Activated gamma-delta T cell treated with Interleukin-2 at 50 U/mL for 16 hours (primary cell): ENCODE data around the gene BTLA.
"Not testable (repeated sequence)": the region's sequence is repeated elsewhere in the genome, so short reads cannot be mapped to it uniquely, and the experiment has no call there.

Experiments
- DNase-seq: peaks from one replicate; pipeline ENCODE4 v3.0.0-alpha.2; 2020

Gene BTLA, protein sequence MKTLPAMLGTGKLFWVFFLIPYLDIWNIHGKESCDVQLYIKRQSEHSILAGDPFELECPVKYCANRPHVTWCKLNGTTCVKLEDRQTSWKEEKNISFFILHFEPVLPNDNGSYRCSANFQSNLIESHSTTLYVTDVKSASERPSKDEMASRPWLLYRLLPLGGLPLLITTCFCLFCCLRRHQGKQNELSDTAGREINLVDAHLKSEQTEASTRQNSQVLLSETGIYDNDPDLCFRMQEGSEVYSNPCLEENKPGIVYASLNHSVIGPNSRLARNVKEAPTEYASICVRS

DNA sequence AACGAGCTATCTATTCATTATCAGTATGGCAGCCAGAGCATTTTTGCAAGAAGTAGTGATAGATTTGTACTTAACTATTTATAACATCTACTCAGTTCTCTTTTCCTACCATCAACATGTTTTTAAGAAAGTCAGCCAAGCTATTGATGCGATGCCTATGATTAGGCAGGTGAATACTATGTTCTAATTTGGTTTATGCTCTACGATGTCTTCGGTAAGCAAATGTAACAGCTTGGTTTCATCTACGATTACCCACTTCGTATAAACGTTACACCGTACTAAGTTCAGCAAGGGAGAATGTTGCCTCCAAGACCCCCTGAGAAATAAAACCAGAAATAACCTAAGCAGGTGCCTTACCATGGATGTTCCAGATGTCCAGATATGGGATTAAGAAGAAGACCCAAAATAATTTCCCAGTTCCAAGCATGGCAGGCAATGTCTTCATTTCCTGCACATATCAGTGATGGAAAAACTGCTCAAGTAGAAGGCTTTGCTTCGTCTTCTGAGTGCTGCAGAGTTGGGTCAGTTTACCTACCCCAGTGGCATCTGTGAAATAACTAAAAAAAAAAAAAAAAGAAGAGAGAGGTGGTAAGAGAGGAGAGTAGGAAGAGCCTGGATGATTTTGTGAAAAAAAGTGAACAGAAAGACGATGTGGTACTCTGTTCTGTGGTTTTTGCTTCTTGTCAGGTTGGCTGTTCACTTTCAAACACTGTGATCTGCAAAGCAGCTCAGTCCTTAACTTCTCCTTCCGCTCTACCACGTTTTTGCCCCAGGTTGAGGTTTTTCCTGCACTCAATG is at the start of gene BTLA:
Gene BTLA, minus strand, starts transcription at position 559 of the 798 bp plus-strand sequence. Its CDS starts 114 bp downstream, at position 445.
- peak; percentile 12 for DNase-seq

DNA sequence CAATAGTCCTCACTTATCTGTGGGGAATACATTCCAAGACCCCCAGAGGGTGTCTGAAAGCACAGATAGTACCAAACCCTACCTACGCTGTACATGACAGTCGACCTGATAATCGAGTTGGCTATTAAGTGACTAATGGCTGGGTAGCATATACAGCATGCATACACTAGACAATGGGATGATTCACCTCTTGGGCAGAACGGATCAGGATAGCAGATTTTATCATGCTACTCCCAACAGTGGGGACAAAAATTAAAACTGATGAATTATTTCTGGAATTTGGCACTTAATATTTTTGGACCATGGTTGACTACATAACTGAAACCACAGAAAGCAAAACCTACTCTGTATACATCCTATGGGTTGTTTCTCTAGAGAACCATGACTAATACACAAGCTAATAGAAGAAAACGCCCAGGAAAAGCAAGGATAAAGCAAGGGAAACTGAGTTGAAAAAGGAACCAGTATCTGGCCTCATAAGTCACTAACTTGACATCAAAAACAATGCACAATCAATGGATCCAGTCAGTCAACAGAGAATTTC is 47.0 kb upstream of the BTLA start:
- DNase-seq = no peak

DNA sequence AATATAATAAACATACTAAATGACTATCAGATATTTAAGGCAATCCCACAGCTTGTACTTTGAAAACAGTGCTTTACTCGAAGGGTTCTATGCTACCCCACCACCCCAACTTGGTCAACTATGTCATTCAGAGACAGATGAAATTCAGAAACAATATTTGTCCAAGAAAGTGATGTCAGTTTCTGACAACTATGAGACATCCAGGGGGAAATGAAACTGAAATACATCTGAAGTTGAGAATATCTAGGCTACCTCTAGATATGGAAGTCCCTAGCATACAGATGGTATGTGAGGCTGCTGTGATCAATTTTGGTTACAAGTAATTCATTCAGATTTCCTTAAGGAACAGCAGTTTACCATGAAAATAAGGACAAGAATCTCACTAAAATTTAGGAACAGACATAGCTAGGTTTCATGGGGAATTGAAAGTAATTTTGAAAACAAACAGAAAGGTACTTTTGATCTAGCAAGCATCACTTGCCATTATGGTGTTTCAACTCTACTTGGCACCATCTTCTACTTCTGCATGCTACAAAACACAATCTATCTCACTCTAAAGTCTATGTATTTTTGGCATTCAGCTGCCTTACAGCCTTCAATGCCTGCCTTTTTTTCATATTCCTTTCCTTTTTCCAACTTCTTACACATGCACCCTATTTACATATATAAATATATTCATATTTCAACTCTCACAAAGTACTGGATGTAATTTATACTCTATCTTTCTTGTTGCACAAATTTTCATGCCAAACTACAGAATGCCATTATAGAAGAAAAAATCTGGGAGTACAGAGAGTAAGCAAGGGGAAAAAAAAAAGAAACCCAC is 40.8 kb upstream of the BTLA start:
- DNase-seq = no peak

DNA sequence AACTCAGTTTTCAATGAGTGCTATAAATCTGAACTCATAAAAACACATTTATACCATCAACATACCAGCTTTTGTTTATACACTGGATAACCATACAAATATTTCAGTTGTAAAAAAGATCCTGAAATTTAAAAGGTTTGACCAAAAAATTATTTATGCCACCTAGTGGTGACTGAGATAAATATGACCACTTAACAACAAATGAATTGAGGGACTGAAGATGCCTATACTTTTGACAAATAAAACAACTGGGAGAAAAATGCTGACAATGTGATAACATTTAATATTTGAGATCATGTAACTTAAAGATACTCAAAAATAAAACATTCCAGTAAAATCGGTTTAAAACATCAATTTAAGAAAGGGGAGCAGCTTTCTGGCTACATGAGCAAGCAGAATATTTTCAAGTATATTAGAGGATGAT is 32.1 kb upstream of the BTLA start:
- DNase-seq = no peak

DNA sequence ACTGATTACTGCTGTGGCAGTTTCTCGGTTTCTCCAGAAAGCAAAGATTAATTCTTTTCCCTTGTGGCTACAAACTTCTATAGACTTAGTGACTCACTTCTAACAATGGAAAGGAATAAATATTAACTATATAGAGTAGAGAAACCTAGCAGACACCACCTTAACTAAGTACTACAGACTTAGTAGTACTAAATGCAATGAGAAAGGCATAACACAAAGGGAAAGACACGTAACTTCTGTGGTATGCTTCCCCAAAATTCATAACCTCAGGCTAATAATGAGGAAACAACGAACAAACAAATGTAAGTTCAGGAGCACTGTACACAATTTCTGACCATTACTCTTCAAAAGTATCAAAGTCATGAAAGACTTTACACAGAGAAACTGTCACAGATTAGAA is 31.3 kb upstream of the BTLA start:
- no peak for DNase-seq

DNA sequence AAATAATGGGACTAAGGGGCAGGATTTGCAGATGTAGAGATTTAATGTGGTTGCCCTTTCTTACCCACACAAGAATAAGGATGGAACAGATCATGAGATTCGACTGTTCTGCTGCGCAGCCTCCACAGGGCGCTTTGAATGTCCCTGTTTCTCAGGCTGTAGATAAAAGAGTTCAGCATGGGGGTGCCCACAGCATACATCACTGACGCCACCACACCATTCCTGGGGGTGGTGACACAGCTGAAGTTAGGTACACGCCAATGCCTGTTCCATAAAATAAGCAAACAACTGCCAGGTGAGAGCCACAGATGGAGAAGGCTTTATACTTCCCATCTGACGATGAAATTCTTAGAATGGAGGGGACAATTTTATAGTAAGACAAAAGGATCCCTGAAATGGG is 24.9 kb upstream of the BTLA start:
- DNase-seq = not testable (repeated sequence)

DNA sequence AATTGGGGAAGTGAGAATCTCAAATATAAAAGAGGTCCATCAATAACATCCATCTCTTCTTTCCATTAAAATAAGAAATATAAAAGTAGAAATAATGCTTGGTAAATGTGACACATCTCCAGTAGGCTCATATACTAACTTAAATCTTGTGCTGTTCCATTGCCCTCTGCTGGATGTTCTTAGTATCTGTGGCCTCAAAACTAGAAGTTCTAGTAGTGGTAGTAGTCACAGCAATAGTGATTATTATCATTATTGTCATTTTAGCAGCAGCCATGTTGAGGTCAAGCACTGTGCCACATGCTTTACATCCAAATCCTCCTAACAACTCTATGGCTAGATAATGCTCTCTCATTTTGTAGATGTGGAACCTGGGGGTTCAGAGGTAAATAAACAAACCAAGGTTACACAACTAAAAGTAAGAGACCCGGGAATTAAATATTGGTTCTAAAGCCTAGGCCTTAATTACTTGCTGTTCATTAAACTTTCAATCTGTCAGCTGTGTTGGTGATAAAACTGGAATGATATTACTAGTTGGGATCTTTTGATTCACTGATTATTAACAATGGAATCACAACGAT is 20.2 kb upstream of the BTLA start:
- DNase-seq = peak; percentile 21

DNA sequence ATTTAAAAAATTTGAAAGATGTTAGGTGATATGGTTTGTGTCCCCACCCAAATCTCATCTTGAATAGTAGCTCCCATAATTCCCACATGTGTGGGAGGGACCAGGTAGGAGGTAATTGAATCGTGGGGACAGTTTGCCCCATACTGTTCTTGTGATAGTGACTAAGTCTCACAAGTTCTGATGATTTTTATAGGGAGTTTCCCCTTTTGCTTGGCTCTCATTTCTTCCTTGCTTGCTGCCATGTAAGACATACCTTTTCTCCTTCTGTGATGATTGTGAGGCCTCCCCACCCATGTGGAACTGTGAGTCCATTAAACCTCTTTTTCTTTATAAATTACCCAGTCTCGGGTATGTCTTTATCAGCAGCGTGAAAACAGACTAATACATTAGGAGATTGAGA is 19.7 kb upstream of the BTLA start:
- not testable (repeated sequence) for DNase-seq

DNA sequence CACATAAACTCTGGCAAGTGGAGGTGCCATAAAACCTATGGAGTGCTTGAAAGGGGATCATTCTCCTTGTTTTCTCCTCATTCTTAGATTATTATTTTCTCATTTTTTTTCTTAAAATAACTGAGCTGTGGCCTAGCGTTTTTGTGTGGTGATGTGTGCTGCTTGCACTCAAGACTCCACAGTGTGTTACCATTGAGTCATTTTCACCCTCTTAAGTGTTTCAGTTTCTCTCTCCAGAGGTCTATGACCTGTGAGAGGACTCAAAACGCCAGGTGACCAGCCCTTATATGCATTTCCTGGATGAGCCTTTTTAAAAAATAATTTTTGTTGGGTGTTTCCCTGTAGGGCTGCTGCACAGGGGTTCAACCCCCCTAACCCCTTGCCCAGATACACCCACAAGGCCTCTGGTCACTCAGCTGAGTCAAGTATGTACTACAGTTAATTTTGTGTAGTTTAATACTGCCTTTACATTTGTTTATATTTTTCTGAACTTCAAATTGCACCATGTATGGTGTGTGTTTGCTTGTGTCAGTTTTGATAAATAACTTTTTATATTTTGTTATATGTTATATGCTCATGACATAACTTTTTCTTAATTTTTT is 15.4 kb upstream of the BTLA start:
- DNase-seq = no peak

DNA sequence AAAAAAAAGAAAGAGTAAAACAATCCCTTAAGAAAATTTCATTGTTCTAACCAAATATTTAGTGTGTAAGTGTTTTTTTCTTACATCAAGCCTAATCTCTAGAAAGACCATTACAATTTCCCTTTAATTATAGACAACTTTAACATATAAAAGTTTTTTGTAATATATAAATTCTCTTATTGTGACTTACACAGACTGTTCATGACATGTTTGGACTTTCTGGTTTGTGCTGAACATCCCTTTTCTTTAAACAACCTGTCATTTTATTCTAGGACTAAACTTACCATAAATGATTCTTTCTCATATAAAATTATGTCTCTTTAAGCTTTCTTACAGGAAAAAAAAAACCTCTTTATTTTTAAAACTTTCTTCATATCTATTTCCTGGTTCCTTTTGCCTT is 13.0 kb upstream of the BTLA start:
- no peak for DNase-seq

DNA sequence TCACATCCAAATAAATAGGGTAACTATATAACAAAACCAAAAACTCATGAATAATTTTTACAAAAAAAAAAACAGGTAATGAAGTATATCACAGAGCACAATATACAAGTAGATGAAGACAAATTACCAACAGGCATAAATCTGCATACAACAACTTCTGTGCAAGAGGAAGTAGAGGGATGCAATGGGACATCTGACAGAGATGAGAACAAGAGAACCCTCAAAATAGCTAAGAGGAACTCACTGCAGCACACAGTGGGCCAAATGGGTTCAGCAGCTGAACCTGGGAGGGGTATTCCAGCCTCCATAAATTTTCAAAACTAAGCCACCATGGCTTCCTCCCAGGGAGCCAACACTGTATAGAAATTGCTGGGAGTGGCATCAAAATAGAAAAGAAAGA is 9.6 kb upstream of the BTLA start:
- no peak for DNase-seq

DNA sequence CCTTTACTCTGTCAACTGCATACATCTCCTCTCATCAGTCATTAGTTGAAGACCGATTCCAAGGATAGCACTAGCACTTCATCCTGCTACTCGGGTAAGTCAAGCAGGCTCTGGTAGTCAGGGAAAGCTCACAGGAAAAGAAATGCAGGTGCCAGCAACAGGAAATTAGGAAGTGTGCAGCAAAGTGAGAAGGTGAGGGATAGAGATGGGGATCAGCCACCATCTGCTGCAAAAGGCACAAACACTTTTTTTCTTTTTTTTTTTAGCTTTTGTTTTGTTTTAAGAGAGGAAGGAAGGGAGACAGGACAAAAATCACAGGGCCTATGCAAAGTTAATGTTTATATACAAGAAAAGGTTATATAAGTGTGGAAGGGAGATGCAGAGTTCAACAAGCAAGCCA is 9.0 kb upstream of the BTLA start:
- DNase-seq = no peak

DNA sequence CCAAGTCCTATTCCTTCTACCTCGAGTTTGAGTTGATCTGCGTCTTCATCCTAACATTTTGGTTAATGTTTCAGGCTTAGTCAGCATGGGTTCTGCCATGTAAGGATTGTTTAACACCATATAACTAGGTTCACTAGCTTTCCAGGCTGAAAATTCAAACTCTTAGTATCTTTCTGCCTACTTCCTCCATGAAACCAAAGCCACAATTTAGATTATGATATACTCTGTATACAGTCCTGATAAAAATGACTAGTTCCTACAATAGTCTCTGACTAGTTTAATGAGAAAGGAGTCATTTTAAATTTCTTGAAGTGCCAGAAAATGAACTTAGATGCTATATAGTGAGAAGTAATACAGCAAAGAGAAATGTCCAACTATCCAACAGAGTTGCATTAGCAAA is 6.6 kb upstream of the BTLA start:
- DNase-seq = no peak

DNA sequence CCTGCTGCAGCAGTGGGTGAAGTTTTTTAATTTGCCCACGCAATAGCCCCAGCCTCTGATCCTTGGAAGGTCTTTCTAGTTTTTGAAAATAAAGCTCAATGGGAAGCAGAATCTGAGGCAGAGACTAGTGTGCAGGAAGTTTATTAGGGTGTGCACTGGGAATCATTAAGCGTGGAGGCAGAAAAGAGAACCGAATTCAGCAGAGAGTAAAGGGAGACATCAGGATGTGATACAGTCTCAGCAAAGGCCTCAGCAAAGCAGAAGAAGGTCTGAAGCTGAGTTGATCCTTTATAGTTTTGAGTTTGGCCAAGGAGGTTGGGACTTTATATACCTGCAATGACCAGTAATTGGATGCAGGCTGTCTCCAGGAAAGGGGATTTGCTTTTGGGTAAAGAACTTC is 4.9 kb upstream of the BTLA start:
- DNase-seq = no peak

DNA sequence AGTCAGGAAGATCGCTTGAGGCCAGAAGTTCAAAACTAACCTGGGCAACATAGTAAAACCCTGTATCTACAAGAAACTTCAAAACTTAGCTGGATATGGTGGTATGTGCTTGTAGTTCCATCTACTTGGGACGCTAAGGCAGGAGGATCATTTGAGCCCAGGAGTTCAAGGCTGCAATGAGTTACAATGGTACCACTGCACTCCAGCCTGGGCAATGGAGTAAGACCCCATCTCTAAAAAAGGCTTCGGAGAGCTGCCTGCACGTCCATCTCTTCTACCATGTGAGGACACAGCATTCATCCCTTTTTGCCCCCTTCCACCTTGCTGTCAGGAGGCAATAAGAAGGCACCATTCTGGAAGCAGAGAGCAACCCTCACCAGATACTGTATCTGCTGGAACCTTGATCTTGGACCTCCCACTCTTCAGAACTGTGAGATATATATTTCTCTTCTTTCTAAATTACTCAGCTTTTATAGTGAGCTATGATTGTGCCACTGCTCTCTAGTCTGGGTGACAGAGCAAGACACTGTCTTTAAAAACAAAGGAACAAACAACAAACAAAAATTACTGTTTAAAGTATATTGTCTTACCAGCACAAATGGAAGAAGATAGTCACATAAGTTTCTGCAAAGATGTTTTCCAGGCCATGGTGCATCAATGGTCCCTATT is 4.2 kb upstream of the BTLA start:
- no peak for DNase-seq

DNA sequence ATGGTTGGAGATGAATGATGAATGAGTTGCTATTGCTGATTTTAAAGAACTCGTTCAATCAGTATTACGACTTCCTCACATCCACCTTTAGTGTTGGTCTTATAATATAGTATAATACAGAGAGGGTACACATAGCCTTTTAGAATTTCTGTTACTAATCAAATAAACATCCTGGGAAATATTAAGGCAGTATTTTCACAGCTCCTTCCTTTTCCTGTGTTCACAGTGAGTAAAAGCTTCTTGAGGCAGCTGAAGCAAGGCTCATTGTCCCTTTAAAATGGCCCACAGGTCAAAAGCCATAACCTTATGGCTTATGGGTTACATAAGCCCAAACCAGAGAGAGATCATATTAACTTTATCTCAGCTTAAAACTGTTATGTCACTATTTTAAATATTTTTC is 1.3 kb upstream of the BTLA start:
- DNase-seq = no peak

DNA sequence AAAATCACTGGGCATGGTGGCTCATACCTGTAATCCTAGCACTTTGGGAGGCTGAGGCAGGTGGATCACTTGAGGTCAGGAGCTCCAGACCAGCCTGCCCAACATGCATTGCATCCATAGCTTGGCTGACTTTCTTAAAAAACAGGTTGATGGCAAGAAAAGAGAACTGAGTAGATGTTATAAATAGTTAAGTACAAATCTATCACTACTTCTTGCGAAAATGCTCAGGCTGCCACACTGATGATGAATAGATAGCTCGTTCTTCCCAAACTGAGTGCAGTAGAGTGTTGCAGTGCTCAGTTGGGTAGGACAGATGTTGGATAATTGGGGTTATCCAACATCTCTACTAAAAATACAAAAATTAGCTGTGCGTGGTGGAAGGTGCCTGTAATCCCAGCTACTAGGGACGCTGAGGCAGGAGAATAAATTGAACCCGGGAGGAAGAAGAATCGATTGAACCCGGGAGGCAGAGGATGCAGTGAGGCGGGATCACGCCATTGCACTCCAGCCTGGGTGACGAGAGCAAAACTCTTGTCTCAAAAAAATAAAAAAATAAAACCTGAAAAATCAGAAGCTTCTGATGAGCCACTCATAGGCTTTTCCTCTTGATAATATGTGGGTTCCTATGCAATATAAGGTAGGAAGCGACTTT is 1.2 kb downstream of the BTLA start:
- no peak for DNase-seq

DNA sequence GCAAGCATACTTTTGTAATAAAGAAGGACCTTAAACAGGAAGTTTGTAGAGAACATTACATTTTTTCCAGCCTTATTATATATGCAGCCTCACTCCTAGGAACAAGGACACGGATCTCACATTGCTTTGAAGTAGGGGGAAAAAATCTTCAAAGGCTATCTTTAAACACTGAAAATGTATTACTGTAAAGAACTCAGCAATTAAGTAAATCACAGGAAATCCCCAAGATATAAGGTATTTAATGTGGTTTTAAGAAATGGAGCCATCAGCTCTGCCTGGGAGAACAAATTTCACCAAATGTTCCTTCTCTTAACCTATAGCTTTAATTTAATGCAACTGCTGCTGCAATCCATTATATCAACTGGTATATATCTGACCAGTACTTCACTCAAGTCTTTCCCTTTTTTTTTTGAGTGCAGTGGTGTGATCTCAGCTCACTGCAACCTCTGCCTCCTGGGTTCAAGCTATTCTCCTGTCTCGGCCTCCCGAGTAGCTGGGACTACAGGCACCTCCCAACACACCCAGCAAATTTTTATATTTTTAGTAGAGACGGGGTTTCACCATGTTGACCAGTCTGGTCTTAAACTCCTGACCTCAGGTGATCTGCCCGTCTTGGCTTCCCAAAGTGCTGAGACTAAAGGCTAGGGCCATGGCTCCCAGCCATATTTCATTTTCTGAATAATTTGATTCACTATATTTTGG is 2.8 kb downstream of the BTLA start:
- DNase-seq = no peak

DNA sequence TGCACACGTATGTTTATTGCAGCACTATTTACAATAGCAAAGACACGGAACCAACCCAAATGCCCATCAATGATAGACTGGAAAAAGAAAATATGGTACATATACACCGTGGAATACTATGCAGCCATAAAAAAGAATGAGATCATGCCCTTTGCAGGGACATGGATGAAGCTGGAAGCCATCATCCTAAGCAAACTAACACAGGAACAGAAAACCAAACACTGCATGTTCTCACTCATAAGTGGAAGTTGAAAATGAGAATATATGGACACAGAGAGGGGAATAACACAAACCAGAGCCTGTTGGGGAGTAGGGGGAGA is 4.9 kb downstream of the BTLA start:
- not testable (repeated sequence) for DNase-seq

DNA sequence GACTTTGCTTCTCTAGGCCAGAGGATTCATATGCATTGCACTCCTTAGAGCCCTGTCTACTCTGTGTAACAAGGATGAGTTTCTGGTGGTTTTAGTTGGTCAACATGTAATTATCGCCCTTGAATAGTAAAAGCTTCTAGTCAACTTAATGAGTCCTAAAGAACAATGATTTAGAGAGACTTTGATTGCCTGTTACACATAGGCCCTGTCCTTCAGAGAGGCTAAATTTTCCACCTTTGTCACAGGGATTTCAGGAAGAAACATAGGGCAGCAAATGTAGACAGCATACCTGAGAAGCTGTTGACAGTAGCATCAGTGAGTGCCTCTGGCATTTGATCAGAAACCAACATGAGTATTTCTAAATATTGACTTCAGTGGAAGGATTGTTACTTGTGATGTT is 7.1 kb downstream of the BTLA start:
- DNase-seq = no peak

DNA sequence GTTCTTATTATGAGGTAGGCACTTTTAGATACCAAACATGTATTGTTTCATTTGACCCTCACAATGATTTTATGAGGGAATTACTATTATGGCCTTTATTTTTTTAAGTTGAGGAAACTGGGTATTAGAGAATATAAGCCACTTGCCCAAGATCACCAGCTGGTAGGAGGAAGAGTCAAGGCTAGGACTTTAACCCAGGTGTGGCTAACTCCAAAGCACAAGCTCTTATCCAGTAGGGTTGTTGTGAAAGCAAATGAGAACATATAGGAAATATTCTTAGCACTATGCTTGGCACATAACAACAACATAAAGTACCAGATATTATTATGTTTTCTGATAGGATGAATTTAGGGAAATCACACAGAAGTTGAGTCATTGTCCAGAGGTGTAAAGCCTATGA is 7.9 kb downstream of the BTLA start:
- no peak for DNase-seq
